Activated CD4-positive, alpha-beta T cell treated with anti-CD3 and anti-CD28 coated beads, Interleukin-2, amount 50 U/mL, for 16 hours (primary cell): ENCODE results near the gene FOXD3.
A peak's percentile ranks its signal among the peaks of the same experiment; 100 is the strongest.
"Not testable (repeated sequence)": the region's sequence is repeated elsewhere in the genome, so short reads cannot be mapped to it uniquely, and the experiment has no call there.

Experiments used
- DNase-seq: peaks from one replicate; pipeline ENCODE4 v3.0.0-alpha.2; 2020

FOXD3 gene

GRCh38 chr1:63321066-63321784 is 1.1 kb upstream of the FOXD3 start:
- DNase-seq = no peak

- DNase-seq = no peak
Observed at GRCh38 chr1:63321785-63322113, 618 bp upstream of the FOXD3 start.

GRCh38 chr1:63322944-63323864 is 837 bp downstream of the FOXD3 start:
- peak; percentile 37 for DNase-seq

GRCh38 chr1:63323865-63324778 is 1.8 kb downstream of the FOXD3 start:
- DNase-seq = no peak

- no peak for DNase-seq
Observed at GRCh38 chr1:63324779-63325119, 2.4 kb downstream of the FOXD3 start.

GRCh38 chr1:63325279-63325985 is 3.1 kb downstream of the FOXD3 start:
- no peak for DNase-seq

GRCh38 chr1:63326106-63326472 is 3.7 kb downstream of the FOXD3 start:
- DNase-seq = no peak

GRCh38 chr1:63326473-63327380 is 4.4 kb downstream of the FOXD3 start:
- no peak for DNase-seq

- peak; percentile 64 for DNase-seq
Observed at GRCh38 chr1:63327417-63328054, 5.2 kb downstream of the FOXD3 start.

- no peak for DNase-seq
Observed at GRCh38 chr1:63328122-63328521, 5.8 kb downstream of the FOXD3 start.

- no peak for DNase-seq
Observed at GRCh38 chr1:63328781-63329180, 6.4 kb downstream of the FOXD3 start.

GRCh38 chr1:63329621-63330330 is 7.4 kb downstream of the FOXD3 start:
- no peak for DNase-seq

GRCh38 chr1:63330331-63330916 is 8.1 kb downstream of the FOXD3 start:
- DNase-seq = no peak

- no peak for DNase-seq
Observed at GRCh38 chr1:63342402-63342801, 20.0 kb downstream of the FOXD3 start.

- no peak for DNase-seq
Observed at GRCh38 chr1:63343922-63344321, 21.6 kb downstream of the FOXD3 start.

- DNase-seq = no peak
Observed at GRCh38 chr1:63350320-63350719, 28.0 kb downstream of the FOXD3 start.

GRCh38 chr1:63352736-63353135 is 30.4 kb downstream of the FOXD3 start:
- DNase-seq = no peak

- not testable (repeated sequence) for DNase-seq
Observed at GRCh38 chr1:63356234-63356633, 33.9 kb downstream of the FOXD3 start.

- DNase-seq = no peak
Observed at GRCh38 chr1:63359561-63359960, 37.2 kb downstream of the FOXD3 start.

- DNase-seq = no peak
Observed at GRCh38 chr1:63362073-63362472, 39.7 kb downstream of the FOXD3 start.
